Lower leg skin (tissue), 3 donors: ENCODE results near the gene MRPS15.

Experiments
- POLR2A ChIP-seq, 2 donors: fragments of 450-650 bp; IDR thresholded peaks; one replicate each; pipeline ENCODE4 v1.6.1; 2016 to 2017; ENCODE audit warnings: antibody characterized with exemption in 2 of 2, mild to moderate bottlenecking in 1 of 2, moderate library complexity in 1 of 2
- TF ChIP-seq, protein P1 (sequence below), 3 donors: fragments of 450-650 bp; IDR thresholded peaks; one replicate each; pipeline ENCODE4 v1.5.1; 2016; ENCODE audit warnings: antibody characterized with exemption in 3 of 3, mild to moderate bottlenecking in 3 of 3, moderate library complexity in 2 of 3

DNA sequence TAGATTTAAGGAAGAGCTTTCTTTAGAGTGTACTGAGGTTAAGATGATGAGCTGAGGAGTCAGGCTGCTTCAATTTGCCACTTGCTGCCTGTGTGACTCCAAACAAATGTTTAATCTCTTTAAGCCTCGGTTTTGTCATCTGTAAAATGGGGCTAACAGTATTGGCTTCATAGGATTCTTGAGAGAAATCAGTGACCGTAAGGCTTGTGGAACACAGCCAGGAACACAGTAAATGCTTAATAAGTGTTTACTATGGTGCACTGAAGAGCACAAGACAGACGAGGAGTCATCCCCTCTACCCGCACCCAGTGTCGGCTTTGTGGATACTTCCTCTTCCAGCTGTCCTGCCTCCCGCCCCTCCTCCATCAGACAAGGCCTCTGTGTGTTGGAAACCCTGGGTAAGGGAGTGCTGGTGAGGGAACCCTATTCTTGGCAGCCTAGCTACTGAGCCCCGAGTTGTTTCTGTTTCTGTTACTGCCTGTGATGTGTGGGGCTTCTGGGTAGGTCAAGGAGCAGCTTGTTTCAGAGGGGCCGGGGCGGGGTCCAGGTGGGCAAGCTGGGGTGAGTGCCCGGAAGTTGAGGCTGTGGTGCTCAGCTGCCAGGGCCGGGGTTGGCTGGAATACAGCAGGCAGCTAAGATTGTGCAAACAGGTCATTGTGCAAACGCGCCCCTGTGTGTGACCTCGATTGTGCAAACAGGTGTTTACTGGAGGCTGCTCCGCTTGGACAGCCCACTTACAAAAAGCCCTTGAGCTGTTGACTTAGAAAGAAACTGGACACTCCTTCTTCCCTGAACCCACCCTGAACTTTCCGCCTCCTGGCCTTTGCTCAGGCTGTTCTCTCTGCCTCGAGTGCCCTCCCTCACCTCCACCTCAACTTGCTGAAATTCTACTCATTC is 22.5 kb upstream of the MRPS15 start:
- TF ChIP-seq, protein P1, sequence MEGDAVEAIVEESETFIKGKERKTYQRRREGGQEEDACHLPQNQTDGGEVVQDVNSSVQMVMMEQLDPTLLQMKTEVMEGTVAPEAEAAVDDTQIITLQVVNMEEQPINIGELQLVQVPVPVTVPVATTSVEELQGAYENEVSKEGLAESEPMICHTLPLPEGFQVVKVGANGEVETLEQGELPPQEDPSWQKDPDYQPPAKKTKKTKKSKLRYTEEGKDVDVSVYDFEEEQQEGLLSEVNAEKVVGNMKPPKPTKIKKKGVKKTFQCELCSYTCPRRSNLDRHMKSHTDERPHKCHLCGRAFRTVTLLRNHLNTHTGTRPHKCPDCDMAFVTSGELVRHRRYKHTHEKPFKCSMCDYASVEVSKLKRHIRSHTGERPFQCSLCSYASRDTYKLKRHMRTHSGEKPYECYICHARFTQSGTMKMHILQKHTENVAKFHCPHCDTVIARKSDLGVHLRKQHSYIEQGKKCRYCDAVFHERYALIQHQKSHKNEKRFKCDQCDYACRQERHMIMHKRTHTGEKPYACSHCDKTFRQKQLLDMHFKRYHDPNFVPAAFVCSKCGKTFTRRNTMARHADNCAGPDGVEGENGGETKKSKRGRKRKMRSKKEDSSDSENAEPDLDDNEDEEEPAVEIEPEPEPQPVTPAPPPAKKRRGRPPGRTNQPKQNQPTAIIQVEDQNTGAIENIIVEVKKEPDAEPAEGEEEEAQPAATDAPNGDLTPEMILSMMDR (IDR thresholded peaks at IDR 0.05): no peak
- TF ChIP-seq POLR2A (IDR thresholded peaks at IDR 0.05): no peak
